Head of caudate nucleus (tissue), 42 donors: Measurements from ENCODE around the gene CAPZA1.

ENCODE experiments used
- DNase-seq, 42 donors: peaks; one replicate each; pipeline versions ENCODE4 v3.0.0 to v3.0.0-alpha.2; 2020 to 2021; ENCODE audit warnings: mixed read lengths in 7 of 42
- intact Hi-C: fragments of 100-400 bp; cut with DNase I; formaldehyde crosslinking; loops from one replicate; pipeline ENCODE4 v1.15.0; 2022

The CAPZA1 gene

GRCh38 chr1:112673592-112674439 lies 54.2 kb downstream of the CAPZA1 start:
- intact Hi-C loops = loop anchor here (5.0 kb wide), 1 partner anchor 52 kb away; no protein-coding TSS in a partner anchor
- DNase-seq = peak in 16 of 42 donors; percentile 6 to 60 (median 23)

DNA sequence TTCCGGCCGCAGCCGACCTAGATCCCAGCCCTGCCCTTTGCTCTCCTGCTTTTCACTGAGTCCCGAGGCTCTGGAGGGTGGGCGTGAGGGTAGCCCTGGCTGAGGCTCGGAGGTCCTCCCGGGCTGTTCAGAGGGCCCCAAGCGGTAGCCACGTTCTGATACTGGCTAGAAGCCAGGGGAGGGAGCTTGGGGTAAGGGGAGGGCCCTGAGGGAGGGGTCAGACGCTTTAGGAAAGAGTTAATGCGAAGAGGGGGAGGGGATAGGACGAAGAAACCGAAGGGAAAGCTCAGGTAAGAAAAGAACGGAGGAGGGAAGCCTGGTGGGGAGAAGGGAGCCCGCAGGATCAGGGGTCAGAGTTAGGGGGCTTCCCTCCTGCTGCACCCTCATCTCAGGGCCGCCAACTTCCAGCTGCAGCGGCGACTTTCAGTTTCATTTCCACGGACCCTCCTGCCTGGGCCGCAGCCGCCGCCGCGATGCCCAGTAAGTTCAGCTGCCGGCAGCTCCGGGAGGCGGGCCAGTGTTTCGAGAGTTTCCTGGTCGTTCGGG lies 54.9 kb downstream of the CAPZA1 start, which contains the start of gene MOV10:
MOV10 (plus strand) TSS at position 220 of the 546 bp plus-strand sequence; CDS start at position 474, 254 bp downstream.
- intact Hi-C loops = loop anchor here (5.0 kb wide), 1 partner anchor 52 kb away; no protein-coding TSS in a partner anchor
- DNase-seq = peak in 39 of 42 donors; percentile 17 to 82 (median 59)

DNA sequence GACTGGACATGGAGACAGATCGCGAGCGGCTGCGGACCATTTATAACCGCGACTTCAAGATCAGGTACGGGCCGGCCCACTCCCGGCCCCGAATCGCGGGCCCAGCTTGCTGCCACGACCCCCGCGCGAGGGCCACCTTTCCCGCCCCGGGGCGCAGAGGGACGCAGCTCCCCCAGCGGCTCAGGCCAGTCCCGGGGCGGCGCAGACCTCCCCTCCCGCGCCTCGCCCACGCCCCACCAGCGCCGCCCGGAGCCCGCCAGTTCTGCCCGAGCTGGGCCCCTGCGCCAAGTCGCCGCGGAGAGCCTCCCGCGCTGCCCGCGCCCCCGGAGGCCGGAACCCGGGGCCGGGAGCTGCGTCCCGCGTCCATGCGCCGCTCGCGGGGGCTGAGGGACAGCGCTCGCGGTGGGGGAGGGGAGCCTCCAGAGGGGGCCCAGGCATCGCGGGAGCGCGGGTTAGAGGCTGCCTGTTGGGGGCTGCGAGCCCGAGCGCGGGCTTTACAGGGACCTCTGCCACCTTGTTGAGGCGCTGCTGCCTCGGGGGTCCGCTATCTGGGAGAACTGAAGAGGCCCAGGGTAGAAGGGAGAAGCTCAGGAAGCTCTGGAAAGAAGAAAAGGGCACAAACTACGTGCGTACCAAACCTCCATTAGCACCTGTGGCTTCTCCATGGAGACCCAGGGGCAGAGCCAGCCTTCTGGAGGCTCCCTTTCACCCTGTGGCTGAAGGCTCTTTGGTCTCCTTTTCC lies 55.5 kb downstream of the CAPZA1 start:
- DNase-seq = peak in 38 of 42 donors; percentile 33 to 82 (median 64)
- intact Hi-C loops = loop anchor here (5.0 kb wide), 2 partner anchors 37 to 53 kb away; no protein-coding TSS in a partner anchor

DNA sequence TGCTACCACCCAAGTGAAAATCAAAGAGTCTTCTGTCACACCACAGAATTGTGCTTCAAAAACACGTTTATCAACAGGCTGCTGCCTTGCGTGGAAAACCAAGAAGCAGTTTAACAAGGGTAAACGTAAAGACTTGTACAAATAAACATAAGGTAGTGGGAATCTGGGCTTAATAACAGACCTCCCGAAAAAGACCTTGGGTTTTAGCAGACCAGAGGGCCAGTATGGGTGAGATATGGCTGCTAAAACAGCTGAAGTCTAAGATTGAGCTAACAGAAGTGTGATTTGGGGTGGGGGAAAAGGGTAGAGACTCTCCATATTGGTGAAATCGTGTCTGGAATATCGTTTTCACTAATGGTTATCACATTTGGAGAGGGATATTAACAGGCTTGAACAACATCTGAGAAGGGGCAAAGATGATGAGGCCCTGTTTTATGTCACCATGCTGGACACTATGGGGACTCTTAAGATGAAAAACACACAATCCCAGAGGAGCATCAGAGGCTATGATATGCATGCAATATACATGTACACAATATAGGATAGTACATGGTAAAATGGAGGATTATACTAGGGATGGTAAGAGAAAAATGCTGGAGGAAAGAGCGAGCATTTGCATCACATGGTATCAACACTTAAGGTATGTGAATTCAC lies 56.2 kb downstream of the CAPZA1 start:
- intact Hi-C loops = loop anchor here (5.0 kb wide), 1 partner anchor 36 kb away; no protein-coding TSS in a partner anchor
- no peak for DNase-seq

- intact Hi-C loops = loop anchor here (5.0 kb wide), 1 partner anchor 36 kb away; no protein-coding TSS in a partner anchor
- no peak for DNase-seq
Measured at GRCh38 chr1:112676543-112676942, 56.9 kb downstream of the CAPZA1 start.

DNA sequence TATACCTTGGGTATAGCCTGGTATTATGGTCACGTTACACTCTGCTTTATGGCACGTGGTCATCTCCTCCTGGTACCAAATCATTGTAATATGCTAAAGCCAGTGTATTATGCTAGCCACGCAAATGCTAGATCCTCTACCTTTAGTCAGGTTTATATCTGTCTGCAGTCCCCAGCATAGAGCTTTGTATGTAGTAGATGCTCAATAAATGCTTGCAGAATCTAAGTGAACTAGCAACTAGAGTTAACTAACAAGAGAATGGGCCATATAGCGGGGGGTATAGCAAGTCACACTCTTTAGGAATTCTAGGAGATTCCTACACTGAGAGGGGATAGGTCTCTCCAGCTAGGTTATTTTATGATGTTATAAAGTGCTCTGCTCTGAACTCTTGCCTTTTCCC lies 57.9 kb downstream of the CAPZA1 start:
- no peak for DNase-seq
- intact Hi-C loops = loop anchor here (5.0 kb wide), 1 partner anchor 35 kb away; no protein-coding TSS in a partner anchor

GRCh38 chr1:112678605-112679004 lies 59.0 kb downstream of the CAPZA1 start:
- intact Hi-C loops = loop anchor here (5.0 kb wide), 1 partner anchor 34 kb away; no protein-coding TSS in a partner anchor
- no peak for DNase-seq

DNA sequence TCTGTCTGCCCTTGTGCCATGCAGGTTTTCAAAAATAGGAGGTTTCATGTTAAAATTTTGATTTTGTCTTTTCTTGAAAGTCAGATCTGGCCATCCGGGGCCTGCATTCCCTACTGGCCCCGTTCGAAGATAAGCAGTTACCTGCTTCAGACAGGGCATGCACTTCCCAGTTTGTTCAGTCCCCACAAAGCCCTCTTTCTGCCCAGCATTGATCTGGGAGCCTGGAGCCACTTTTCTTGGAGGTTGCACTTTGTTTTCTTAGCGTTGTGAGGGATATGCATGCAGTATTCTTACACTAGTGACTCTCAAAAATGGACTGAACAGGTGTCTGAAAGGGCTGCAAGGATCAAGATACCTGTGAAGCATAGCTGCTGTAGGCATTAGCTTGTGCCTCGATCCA lies 66.3 kb downstream of the CAPZA1 start:
- intact Hi-C loops = no loop called here
- no peak for DNase-seq

GRCh38 chr1:112686417-112686816 lies 66.8 kb downstream of the CAPZA1 start:
- intact Hi-C loops = no loop called here
- DNase-seq = no peak

DNA sequence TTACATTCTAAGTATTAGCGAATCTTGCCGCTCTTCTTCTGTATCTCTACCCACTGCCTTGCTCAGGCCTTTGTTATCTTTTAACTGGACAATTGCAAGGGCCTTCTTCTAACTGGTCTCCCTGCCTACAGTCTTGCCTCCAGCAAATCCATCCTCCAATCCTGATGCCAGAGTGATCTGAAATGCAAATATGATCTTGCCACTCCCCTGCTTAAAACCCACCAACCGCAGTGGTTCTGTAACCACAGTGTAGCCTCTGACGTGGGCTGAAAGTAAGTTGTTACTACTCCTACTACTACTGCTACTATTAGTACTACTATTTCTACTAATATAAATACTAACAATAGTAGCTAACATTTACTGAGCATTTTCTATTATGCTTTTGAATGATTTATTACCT lies 67.2 kb downstream of the CAPZA1 start:
- DNase-seq = no peak
- intact Hi-C loops = no loop called here

GRCh38 chr1:112687361-112687760 lies 67.7 kb downstream of the CAPZA1 start:
- no peak for DNase-seq
- intact Hi-C loops = no loop called here

DNA sequence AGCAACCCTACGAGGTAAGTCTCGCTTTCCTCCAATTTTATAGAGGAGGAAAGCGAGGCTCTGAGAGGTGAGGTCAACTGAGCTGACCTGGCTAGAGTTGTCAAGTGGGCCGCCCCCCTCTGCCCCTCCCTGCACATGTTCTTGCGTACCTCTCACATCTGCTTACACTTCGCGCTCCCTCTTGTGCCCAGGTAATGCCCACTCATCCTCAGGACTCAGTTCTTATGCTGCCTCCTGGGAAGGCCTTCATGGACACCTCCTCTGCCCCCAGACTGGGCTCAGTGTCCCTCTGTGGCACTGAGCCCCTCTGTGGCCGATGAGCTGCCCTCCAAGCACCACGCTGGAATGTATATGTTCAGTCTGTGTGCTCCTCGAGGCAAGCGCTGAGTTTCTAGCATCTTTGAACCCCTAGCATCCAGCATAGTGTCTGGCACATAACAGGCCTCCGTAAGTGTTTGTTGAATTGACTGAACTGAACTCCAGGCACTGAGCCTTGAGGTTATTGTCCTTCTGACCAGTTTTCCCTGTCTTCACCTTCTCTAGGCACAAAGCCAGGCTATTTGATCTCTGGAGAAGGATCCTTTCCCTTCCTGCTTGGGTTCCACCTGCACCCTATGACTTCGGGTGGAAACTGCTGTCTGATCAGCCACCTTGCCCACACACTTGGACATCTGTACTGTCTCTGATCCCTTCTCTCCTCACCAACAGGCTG lies 68.3 kb downstream of the CAPZA1 start:
- intact Hi-C loops = no loop called here
- no peak for DNase-seq

- intact Hi-C loops = no loop called here
- peak in 1 of 42 donors; percentile 24 for DNase-seq
Measured at GRCh38 chr1:112688781-112689193, 69.2 kb downstream of the CAPZA1 start.

- intact Hi-C loops = no loop called here
- DNase-seq = peak in 1 of 42 donors; percentile 21
Measured at GRCh38 chr1:112689196-112689841, 69.7 kb downstream of the CAPZA1 start.

- intact Hi-C loops = no loop called here
Measured at GRCh38 chr1:112689842-112690237, 70.2 kb downstream of the CAPZA1 start.

GRCh38 chr1:112692681-112693080 lies 73.0 kb downstream of the CAPZA1 start:
- peak in 1 of 42 donors; percentile 3 for DNase-seq
- intact Hi-C loops = no loop called here

More at GRCh38 chr1:112689842-112690237, 70.2 kb downstream of the CAPZA1 start:
- peak in 1 of 42 donors; percentile 38 for DNase-seq

DNA sequence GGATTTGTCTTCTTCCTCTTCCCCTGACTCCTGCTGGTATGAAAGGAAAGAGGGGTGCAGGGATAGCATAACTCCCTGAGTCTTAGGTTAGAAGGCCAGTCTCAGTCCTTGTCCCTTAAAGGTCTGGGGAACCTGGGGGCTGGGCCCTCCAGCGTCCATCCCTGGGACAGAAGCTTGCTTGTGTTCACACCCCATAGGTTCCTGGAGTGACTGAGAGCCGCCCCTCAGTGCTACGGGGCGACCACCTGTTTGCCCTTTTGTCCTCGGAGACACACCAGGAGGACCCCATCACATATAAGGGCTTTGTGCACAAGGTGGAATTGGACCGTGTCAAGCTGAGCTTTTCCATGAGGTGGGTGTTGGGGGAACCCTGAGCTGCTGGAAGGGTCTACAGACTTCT lies 74.2 kb downstream of the CAPZA1 start:
- intact Hi-C loops = no loop called here

More for the DNA sequence above, 74.2 kb downstream of the CAPZA1 start:
- DNase-seq = peak in 1 of 42 donors; percentile 18
